Calu3 (cell line): ENCODE results near the gene HSPB1. TPM values are rescaled to one million over a fixed set of nuclear protein-coding genes. Genes with fewer than 3 reads are reported as not detected.

Experiments used
- BruUV-seq: library from RNA; stranded (reverse); fragments of 400-500 nt; replicated peaks from 2 replicates; lab custom pipeline; 2021; lab: Mats Ljungman, UMichigan
- CTCF ChIA-PET: fragments of 300-600 bp; sonication (Branson Sonifier 250); formaldehyde crosslinking; loops from one replicate; lab custom pipeline; 2022; ENCODE audit warnings: antibody characterized with exemption; lab: Charles Lee
- DNase-seq: peaks from one replicate; pipeline ENCODE4 v3.0.0; 2022
- H3K27ac Mint-ChIP-seq: one replicate; pipeline ENCODE4 v1.8.0; 2022; ENCODE audit warnings: mixed read lengths; ENCODE audit not compliant: unreplicated experiment
- H3K27me3 Mint-ChIP-seq: one replicate; pipeline ENCODE4 v1.8.0; 2022; ENCODE audit warnings: mixed read lengths; ENCODE audit not compliant: unreplicated experiment
- H3K36me3 Mint-ChIP-seq: one replicate; pipeline ENCODE4 v1.8.0; 2022; ENCODE audit warnings: mild to moderate bottlenecking, moderate library complexity, mixed read lengths; ENCODE audit not compliant: insufficient read depth, unreplicated experiment
- H3K4me1 Mint-ChIP-seq: one replicate; pipeline ENCODE4 v1.8.0; 2022; ENCODE audit warnings: mild to moderate bottlenecking, low read depth, mixed read lengths; ENCODE audit not compliant: unreplicated experiment
- H3K4me3 Mint-ChIP-seq: one replicate; pipeline ENCODE4 v1.8.0; 2022; ENCODE audit warnings: mild to moderate bottlenecking, low read depth, moderate library complexity, mixed read lengths; ENCODE audit not compliant: unreplicated experiment
- H3K9me3 Mint-ChIP-seq: one replicate; pipeline ENCODE4 v1.8.0; 2022; ENCODE audit warnings: low read depth, mixed read lengths; ENCODE audit not compliant: unreplicated experiment
- CTCF ChIP-seq: fragments of 200-600 bp; IDR thresholded peaks from one replicate; pipeline ENCODE4 v1.8.0; 2022; ENCODE audit warnings: antibody characterized with exemption; ENCODE audit not compliant: unreplicated experiment
- intact Hi-C: fragments of 100-400 bp; cut with micrococcal nuclease; formaldehyde crosslinking; loops from one replicate; pipeline ENCODE4 v1.10.0; 2022; ENCODE audit not compliant: unreplicated experiment
- total RNA-seq: library from RNA; stranded (reverse); gene quantifications from 2 replicates; pipeline ENCODE4 v1.2.3, GENCODE V29; 2022

The HSPB1 gene
- total RNA-seq, 1 experiment from 2014 or later, result 72.7 TPM

GRCh38 chr7:76281706-76282343, 20.6 kb upstream of the HSPB1 start:
- BruUV-seq, result no TSS peak
- Mint-ChIP-seq H3K9me3 (no peaks in the 10 kb centered on the region), H3K4me3 (peak overlapping the region; percentile 60), H3K27ac (no peak overlapping the region), H3K4me1 (peaks cover 10% of the 10 kb centered on the region), H3K27me3 (peaks cover 86% of the 10 kb centered on the region), H3K36me3 (no peaks in the 10 kb centered on the region)
- no peak for DNase-seq
- intact Hi-C loops, result no loop called here
- CTCF ChIA-PET, result interaction anchor here (0.7 kb wide), 1 partner anchor 288 kb away, joined by 3 read pairs; no protein-coding TSS in a partner anchor
- no peak for TF ChIP-seq CTCF

GRCh38 chr7:76282344-76283253, 19.9 kb upstream of the HSPB1 start:
- Mint-ChIP-seq H3K9me3 (no peaks in the 10 kb centered on the region), H3K36me3 (no peaks in the 10 kb centered on the region), H3K4me3 (peak overlapping the region; percentile 60), H3K27me3 (peaks cover 78% of the 10 kb centered on the region), H3K27ac (no peak overlapping the region), H3K4me1 (peaks cover 10% of the 10 kb centered on the region)
- CTCF ChIA-PET, result interaction anchor here (0.7 kb wide), 3 partner anchors 10 to 722 kb away, joined by 3 to 5 read pairs (median 4); no protein-coding TSS in a partner anchor
- no peak for DNase-seq
- intact Hi-C loops, result no loop called here
- no TSS peak for BruUV-seq
- no peak for TF ChIP-seq CTCF

DNA sequence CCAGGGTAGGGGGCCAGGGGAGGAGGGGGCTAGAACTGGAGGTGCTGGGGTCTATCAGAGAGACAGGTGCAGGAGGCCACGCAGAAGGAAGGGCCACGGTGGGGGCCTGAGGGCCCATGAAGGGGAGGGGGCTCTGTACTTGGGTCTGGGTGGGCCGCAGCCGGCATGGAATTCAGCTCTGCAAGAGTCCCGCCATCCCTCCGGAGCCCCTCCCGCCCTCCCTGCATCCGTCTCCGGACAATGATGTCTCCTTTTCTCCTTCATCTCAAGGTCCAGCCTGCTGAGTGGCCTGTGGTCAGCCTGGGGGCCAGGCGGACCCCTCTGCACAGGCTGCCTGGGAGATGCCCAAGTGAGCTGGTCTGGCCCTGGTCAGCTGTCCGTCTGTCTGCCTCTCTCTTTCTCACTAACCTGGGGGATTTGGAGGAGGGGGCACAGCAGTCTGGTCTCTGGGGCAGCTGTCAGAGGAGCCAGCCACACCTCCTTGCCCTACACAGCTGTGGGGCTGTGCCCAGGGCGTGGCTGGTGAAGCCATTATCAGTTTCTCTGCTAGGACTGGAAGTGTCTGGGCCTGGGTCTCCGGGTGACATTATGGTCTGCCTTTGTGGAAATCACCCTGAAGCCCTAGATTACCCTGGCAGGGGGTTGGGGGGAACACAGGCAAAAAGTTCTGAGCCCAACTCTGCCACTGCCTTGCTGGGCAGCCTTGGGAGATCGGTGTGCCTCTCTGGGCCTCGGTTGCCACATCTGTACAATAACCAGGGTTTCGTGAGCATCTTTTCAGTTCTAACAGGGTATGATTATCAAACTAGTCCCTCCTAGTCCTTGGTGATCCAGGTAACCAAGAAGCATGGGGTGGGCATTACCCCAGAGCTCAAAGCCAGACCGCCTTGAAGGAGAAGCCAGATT, 19.0 kb upstream of the HSPB1 start:
- no peak for DNase-seq
- CTCF ChIA-PET, result interaction anchor here (0.7 kb wide), 1 partner anchor 9 kb away, joined by 4 read pairs; no protein-coding TSS in a partner anchor
- Mint-ChIP-seq H3K9me3 (no peaks in the 10 kb centered on the region), H3K4me1 (peaks cover 10% of the 10 kb centered on the region), H3K36me3 (no peaks in the 10 kb centered on the region), H3K27me3 (peaks cover 74% of the 10 kb centered on the region), H3K4me3 (no peak overlapping the region), H3K27ac (no peak overlapping the region)
- no TSS peak for BruUV-seq
- no peak for TF ChIP-seq CTCF
- intact Hi-C loops, result no loop called here
